Caco-2 (cell line): Measurements from ENCODE around the gene NTMT2. TPM values are rescaled to one million over a fixed set of nuclear protein-coding genes. Genes with fewer than 3 reads are reported as not detected.

ENCODE experiments used
- BruUV-seq: library from RNA; stranded (reverse); fragments of 400-500 nt; replicated peaks from 2 replicates; lab custom pipeline; 2021; lab: Mats Ljungman, UMichigan
- CTCF ChIA-PET: fragments of 300-600 bp; sonication (Branson Sonifier 250); formaldehyde crosslinking; loops from one replicate; lab custom pipeline; 2022; ENCODE audit warnings: antibody characterized with exemption; lab: Charles Lee
- POLR2A ChIA-PET: fragments of 300-600 bp; sonication (Branson Sonifier 250); formaldehyde crosslinking; loops from one replicate; lab custom pipeline; 2022; ENCODE audit warnings: antibody characterized with exemption; lab: Charles Lee
- DNase-seq, 2 experiments: peaks; one replicate each; pipeline versions ENCODE4 v3.0.0 to v3.0.0-alpha.2; 2020 to 2022
- H3K27me3 ChIP-seq: replicated peaks from 2 replicates; pipeline ENCODE4 v1.6.0; 2011; ENCODE audit warnings: low read length; ENCODE audit not compliant: control insufficient read depth, insufficient read depth
- H3K36me3 ChIP-seq: 2 replicates; pipeline ENCODE4 v1.5.1; 2011; ENCODE audit warnings: low read length; ENCODE audit not compliant: control insufficient read depth, insufficient read depth
- H3K4me1 ChIP-seq: fragments of 250-450 bp; sonication (Bioruptor Pico); 2 replicates; pipeline ENCODE4 v1.5.1; 2020; ENCODE audit warnings: mild to moderate bottlenecking
- H3K4me3 ChIP-seq: 2 replicates; pipeline ENCODE4 v1.5.1; 2011; ENCODE audit warnings: low read depth, mild to moderate bottlenecking, control low read depth, low read length
- H3K9me3 ChIP-seq: fragments of 250-450 bp; sonication (Bioruptor Pico); 2 replicates; pipeline ENCODE4 v1.5.1; 2020; ENCODE audit warnings: mild to moderate bottlenecking, moderate library complexity
- H3K27ac Mint-ChIP-seq: one replicate; pipeline ENCODE4 v1.8.0; 2022; ENCODE audit warnings: mixed read lengths; ENCODE audit not compliant: unreplicated experiment
- H3K27me3 Mint-ChIP-seq: one replicate; pipeline ENCODE4 v1.8.0; 2022; ENCODE audit warnings: mixed read lengths; ENCODE audit not compliant: insufficient read depth, unreplicated experiment
- H3K36me3 Mint-ChIP-seq: one replicate; pipeline ENCODE4 v1.8.0; 2022; ENCODE audit warnings: mild to moderate bottlenecking, mixed read lengths; ENCODE audit not compliant: insufficient read depth, unreplicated experiment
- H3K4me1 Mint-ChIP-seq: one replicate; pipeline ENCODE4 v1.8.0; 2022; ENCODE audit warnings: low read depth, mixed read lengths; ENCODE audit not compliant: unreplicated experiment
- H3K4me3 Mint-ChIP-seq: one replicate; pipeline ENCODE4 v1.8.0; 2022; ENCODE audit warnings: mild to moderate bottlenecking, moderate library complexity, mixed read lengths; ENCODE audit not compliant: unreplicated experiment
- H3K9me3 Mint-ChIP-seq: one replicate; pipeline ENCODE4 v1.8.0; 2022; ENCODE audit warnings: mixed read lengths; ENCODE audit not compliant: unreplicated experiment
- intact Hi-C: fragments of 100-400 bp; cut with micrococcal nuclease; formaldehyde crosslinking; loops from one replicate; pipeline ENCODE4 v1.10.0; 2022; ENCODE audit not compliant: unreplicated experiment
- total RNA-seq: library from RNA; stranded (reverse); gene quantifications from 2 replicates; pipeline ENCODE4 v1.2.3, GENCODE V29; 2022
- TF ChIP-seq, protein P1 (sequence below), 2 experiments: fragments of 200-600 bp in 1 of 2; IDR thresholded peaks; 1 replicate in 1 of 2; 2 replicates in 1 of 2; pipeline versions ENCODE4 v1.5.1 to v1.8.0; 2011 to 2022; ENCODE audit warnings: antibody characterized with exemption in 1 of 2, control low read depth in 1 of 2, inconsistent platforms in 1 of 2, low read depth in 1 of 2, low read length in 1 of 2, mild to moderate bottlenecking in 1 of 2, moderate library complexity in 1 of 2; ENCODE audit not compliant: insufficient read depth in 1 of 2, severe bottlenecking in 1 of 2, unreplicated experiment in 1 of 2

Gene NTMT2
- total RNA-seq, 1 experiment from 2014 or later: not detected

- Histone ChIP-seq H3K9me3 (no peaks in the 10 kb centered on the region), H3K36me3 (no peaks in the 10 kb centered on the region), H3K4me1 (no peaks in the 10 kb centered on the region), H3K4me3 (no peak overlapping the region), H3K27me3 (no peaks in the 10 kb centered on the region)
- H3K27ac Mint-ChIP-seq: no peak overlapping the region
- no peaks in the 10 kb centered on the region for H3K4me1 Mint-ChIP-seq
- no peaks in the 10 kb centered on the region for H3K9me3 Mint-ChIP-seq
- POLR2A ChIA-PET: no interaction called here
- no peak overlapping the region for H3K4me3 Mint-ChIP-seq
- peaks cover 2% of the 10 kb centered on the region for H3K27me3 Mint-ChIP-seq
- DNase-seq: no peak
- H3K36me3 Mint-ChIP-seq: no peaks in the 10 kb centered on the region
- TF ChIP-seq, protein P1, sequence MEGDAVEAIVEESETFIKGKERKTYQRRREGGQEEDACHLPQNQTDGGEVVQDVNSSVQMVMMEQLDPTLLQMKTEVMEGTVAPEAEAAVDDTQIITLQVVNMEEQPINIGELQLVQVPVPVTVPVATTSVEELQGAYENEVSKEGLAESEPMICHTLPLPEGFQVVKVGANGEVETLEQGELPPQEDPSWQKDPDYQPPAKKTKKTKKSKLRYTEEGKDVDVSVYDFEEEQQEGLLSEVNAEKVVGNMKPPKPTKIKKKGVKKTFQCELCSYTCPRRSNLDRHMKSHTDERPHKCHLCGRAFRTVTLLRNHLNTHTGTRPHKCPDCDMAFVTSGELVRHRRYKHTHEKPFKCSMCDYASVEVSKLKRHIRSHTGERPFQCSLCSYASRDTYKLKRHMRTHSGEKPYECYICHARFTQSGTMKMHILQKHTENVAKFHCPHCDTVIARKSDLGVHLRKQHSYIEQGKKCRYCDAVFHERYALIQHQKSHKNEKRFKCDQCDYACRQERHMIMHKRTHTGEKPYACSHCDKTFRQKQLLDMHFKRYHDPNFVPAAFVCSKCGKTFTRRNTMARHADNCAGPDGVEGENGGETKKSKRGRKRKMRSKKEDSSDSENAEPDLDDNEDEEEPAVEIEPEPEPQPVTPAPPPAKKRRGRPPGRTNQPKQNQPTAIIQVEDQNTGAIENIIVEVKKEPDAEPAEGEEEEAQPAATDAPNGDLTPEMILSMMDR (IDR thresholded peaks at IDR 0.05; ENCODE audit: insufficient read depth in 1 of 2, low read depth in 1 of 2, low read length in 1 of 2, severe bottlenecking in 1 of 2, unreplicated experiment in 1 of 2): no peak
- CTCF ChIA-PET: no interaction called here
- no TSS peak for BruUV-seq
- intact Hi-C loops: no loop called here
Observed at GRCh38 chr1:170155055-170155454, 9.3 kb downstream of the NTMT2 start.

- no peaks in the 10 kb centered on the region for H3K27me3 ChIP-seq
- intact Hi-C loops: no loop called here
- Mint-ChIP-seq H3K4me1 (no peaks in the 10 kb centered on the region), H3K4me3 (no peak overlapping the region), H3K9me3 (no peaks in the 10 kb centered on the region), H3K36me3 (no peaks in the 10 kb centered on the region), H3K27me3 (peaks cover 2% of the 10 kb centered on the region), H3K27ac (no peak overlapping the region)
- ChIA-PET CTCF (no interaction called here), POLR2A (interaction anchor here (0.7 kb wide), 1 partner anchor 163 kb away, joined by 3 read pairs; no protein-coding TSS in a partner anchor)
- no peak for DNase-seq
- no peaks in the 10 kb centered on the region for H3K4me1 ChIP-seq
- TF ChIP-seq, protein P1 (IDR thresholded peaks at IDR 0.05; ENCODE audit: insufficient read depth in 1 of 2, low read depth in 1 of 2, low read length in 1 of 2, severe bottlenecking in 1 of 2, unreplicated experiment in 1 of 2): no peak
- H3K9me3 ChIP-seq: no peaks in the 10 kb centered on the region
- no peak overlapping the region for H3K4me3 ChIP-seq
- H3K36me3 ChIP-seq: no peaks in the 10 kb centered on the region
- no TSS peak for BruUV-seq
Observed at GRCh38 chr1:170156594-170156993, 10.8 kb downstream of the NTMT2 start.

DNA sequence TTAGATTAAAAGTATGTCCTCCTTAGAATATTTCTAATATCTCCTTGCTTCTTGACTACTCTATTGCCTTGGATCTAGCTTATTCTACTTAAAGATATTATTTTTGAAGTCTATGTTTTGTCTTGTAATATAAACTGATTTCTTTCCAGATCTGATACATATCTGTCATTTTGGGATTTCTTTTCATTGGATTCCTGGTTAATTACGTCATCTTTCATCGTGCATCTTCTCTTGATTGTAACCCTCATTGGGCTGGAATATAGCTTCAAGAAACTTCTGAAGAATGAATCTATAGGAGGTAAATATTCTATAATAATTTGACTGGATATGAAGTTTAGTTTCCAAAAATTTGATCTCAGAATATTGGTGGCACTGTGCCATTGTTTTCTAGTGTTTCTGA lies 12.1 kb downstream of the NTMT2 start:
- no peaks in the 10 kb centered on the region for H3K36me3 Mint-ChIP-seq
- no peak overlapping the region for H3K4me3 Mint-ChIP-seq
- TF ChIP-seq, protein P1 (IDR thresholded peaks at IDR 0.05; ENCODE audit: insufficient read depth in 1 of 2, low read depth in 1 of 2, low read length in 1 of 2, severe bottlenecking in 1 of 2, unreplicated experiment in 1 of 2): no peak
- Histone ChIP-seq H3K27me3 (no peaks in the 10 kb centered on the region), H3K4me3 (no peak overlapping the region), H3K9me3 (no peaks in the 10 kb centered on the region), H3K36me3 (no peaks in the 10 kb centered on the region), H3K4me1 (no peaks in the 10 kb centered on the region)
- DNase-seq: no peak
- H3K4me1 Mint-ChIP-seq: no peaks in the 10 kb centered on the region
- no peaks in the 10 kb centered on the region for H3K9me3 Mint-ChIP-seq
- POLR2A ChIA-PET: no interaction called here
- peaks cover 2% of the 10 kb centered on the region for H3K27me3 Mint-ChIP-seq
- no peak overlapping the region for H3K27ac Mint-ChIP-seq
- CTCF ChIA-PET: no interaction called here
- no TSS peak for BruUV-seq
- intact Hi-C loops: no loop called here
